Measurements from ENCODE around the gene FLNB. TPM values are rescaled to one million over a fixed set of nuclear protein-coding genes. Genes with fewer than 3 reads are reported as not detected.
"Not testable (repeated sequence)": the region's sequence is repeated elsewhere in the genome, so short reads cannot be mapped to it uniquely, and the experiment has no call there.

The FLNB gene
- polyA plus RNA-seq, 4 donors = 172 to 239 (median 185) TPM

- no peak for DNase-seq (ENCODE audit: low read depth in 4 of 4, low spot score in 3 of 4)
These were observed 29.9 kb upstream of the FLNB start for GRCh38 chr3:57978316-57978715.

DNA sequence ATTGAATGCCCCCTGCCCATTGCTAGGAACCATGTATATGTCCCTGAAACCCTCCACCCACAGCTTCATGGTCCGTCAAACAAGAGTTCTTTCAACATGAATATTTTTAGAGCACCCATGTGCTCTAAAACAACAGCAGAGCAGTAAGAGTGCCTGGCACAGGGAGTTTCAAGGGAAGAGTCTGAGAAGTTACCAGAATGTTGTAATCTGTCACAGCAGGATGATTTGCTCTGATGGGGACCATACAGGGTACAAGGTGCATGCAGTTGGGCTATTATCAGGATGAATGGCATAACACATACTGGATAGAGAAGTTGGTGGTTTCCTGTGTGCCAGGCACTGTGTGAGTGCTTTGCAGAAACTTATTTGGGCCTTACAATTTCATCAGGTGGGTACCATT is 27.8 kb upstream of the FLNB start:
- DNase-seq (ENCODE audit: low read depth in 4 of 4, low spot score in 3 of 4) = no peak

GRCh38 chr3:57981483-57982087 is 26.6 kb upstream of the FLNB start:
- no peak for DNase-seq (ENCODE audit: low read depth in 4 of 4, low spot score in 3 of 4)

DNA sequence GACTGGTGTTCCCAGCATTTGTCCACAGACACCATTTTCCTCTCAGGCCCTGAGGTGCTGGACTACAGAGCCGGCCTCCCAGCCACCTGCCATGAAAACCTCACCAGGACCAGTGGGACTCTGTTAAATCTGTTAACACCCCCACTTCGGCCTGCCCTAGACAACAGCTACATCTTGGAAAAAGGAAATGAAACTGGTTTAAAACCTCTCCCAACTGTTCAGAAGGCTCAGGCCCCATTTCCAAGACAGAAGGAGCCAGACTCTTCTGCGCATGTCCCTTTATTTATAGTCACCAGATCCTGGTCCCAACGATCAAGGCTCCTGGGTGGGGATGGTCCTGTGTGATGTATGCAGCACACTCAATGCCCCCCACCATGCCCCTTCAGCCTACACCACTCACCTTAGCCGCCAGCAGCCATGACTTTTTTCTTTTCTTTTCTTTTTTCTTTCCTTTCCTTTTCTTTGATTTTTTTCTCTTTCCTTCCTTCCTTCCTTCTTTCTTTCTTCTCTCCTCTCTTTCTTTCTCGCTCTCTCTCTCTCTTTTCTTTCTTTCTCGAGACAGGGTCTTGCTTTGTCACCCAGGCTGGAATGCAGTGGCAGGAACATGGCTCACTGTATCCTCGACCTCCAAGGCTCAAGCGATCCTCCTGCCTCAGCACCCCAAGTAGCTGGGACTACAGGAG is 25.5 kb upstream of the FLNB start:
- DNase-seq (ENCODE audit: low read depth in 4 of 4, low spot score in 3 of 4) = no peak

GRCh38 chr3:57983734-57984518 is 24.3 kb upstream of the FLNB start:
- no peak for DNase-seq (ENCODE audit: low read depth in 4 of 4, low spot score in 3 of 4)

DNA sequence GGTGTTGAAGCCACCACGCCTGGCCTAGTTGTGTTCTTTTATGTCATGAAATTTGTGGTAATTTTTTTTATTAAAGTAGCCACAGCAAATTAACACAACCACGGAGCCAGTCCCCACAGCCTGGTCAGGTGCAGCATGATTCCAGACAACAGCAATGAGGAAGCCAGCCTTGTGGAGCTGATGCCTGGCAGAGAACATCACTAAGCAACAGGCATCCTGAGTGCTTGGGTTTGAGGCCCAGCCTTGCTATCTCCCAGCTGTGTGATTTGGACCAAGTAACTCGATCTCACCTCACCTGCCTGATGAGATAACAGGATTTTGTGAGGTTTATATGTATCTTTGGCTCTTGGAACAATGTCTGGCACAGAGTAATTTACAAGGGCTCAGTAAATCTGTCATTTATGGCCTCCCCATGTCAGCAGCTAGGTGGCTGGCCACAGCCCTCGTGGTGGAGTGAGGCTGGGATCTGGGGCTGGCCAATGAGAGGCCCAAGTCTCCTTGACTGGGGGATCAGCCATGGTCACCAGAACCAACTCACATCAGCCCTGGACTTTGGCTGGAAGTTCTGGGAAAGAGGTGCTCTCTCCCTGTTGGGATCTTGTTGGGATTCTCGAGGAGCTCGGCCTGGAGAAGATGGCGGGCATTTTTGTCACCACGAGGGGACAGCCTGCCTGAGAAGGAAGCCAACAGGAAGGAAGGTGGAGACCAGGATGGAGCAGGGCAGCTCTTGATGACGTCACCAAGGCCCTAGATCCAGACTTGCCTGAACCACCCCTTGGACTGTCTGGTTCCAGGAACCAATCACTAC is 22.8 kb upstream of the FLNB start:
- DNase-seq (ENCODE audit: low read depth in 4 of 4, low spot score in 3 of 4) = no peak

DNA sequence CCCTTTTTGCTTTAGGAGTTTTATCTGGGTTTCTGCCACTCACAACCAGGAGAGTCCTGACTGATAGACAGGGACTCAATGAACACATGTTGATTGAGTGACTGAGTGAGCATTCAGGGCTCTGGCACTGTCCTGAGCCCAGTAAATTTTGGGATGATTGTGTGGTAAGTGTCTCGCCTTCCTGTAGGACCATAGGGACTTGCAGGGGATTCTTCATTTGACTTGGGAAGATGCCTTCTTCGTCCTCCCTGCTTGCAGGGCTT is 22.3 kb upstream of the FLNB start:
- DNase-seq (ENCODE audit: low read depth in 4 of 4, low spot score in 3 of 4) = no peak

- no peak for DNase-seq (ENCODE audit: low read depth in 4 of 4, low spot score in 3 of 4)
These were observed 22.0 kb upstream of the FLNB start for GRCh38 chr3:57986261-57986660.

DNA sequence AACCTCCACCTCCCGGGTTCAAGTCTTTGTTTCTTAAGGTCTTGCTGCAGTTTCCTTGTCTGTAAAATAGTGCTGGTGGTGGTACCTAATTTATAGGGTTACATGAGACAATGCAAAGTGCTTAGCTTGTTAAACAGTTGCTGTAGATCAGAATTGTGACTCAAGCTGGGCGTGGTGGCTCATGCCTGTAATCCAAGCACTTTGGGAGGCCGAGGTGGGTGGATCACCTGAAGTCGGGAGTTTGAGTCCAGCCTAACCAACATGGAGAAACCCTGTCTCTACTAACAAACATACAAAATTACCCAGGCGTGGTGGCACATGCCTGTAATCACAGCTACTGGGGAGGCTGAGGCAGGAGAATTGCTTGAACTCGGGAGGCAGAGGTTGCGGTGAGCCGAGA is 19.0 kb upstream of the FLNB start:
- DNase-seq (ENCODE audit: low read depth in 4 of 4, low spot score in 3 of 4) = not testable (repeated sequence)

GRCh38 chr3:57989646-57990045 is 18.6 kb upstream of the FLNB start:
- no peak for DNase-seq (ENCODE audit: low read depth in 4 of 4, low spot score in 3 of 4)

GRCh38 chr3:57992452-57993213 is 15.6 kb upstream of the FLNB start:
- DNase-seq (ENCODE audit: low read depth in 4 of 4, low spot score in 3 of 4) = no peak

GRCh38 chr3:57998366-57999283 is 9.6 kb upstream of the FLNB start:
- no peak for DNase-seq (ENCODE audit: low read depth in 4 of 4, low spot score in 3 of 4)

DNA sequence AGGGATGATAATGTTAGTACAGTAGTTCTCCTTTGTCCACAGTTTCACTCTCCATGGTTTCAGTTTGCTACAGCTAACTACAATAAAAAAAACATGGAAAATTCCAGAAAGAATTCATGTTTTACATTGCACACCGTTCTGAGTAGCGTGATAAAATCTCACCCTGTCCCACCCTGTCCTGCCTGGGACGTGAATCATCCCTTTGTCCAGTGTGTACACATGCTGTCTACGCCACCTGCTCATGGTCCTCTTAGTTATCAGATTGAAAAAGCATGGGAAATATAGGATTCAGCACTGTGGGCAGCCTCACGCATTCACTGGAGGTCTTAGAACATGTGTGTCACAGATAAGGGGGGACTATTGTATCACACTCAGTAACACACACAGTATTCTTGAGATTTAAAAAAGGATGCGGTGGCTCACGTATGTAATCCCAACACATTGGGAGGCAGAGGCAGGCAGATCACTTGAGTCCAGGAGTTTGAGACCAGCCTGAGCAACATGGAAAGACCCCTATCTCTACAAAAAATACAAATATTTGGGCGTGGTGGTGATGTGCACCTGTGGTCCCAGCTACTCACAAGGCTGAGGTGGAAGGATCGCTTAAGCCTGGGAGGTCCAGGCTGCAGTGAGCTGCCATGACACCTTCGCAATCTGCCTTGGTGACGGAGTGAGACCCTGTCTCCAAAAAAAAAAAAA is 8.7 kb upstream of the FLNB start:
- no peak for DNase-seq (ENCODE audit: low read depth in 4 of 4, low spot score in 3 of 4)

DNA sequence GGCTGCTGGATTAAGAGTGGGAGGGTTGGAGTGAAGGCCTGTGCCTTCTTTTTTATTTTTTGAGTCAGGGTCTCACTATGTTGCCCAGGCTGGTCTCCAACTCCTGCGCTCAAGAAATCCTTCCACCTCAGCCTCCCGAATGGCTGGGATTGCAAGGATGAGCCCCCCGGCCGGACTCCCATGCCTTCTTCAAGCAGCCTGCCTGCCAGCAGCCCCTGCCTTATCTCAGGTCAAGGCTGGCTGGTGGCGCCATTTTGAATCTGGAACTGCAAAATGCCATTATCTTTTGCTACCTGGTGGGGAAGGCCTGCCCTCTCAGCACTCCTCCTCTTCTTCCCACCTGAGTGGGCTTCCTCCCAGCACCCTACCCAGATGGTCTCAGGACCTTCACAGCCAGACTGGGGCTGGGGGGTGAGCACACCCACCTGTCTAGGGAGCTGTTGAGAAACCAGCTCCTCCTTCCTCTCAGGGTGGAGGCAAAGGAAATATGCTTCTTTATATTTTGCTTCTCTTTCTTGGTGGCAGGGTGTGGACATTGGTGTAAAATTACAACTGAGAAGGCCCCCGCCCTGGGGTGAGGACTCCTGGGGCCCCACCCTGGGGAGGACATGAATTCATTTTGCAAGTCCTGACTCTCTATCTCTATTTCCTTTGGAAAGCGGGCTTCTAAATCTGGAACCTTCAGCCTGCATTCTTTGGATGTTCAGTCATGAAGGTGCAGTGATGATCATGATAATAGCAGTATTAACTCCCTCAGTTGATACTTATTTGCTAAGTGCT is 7.7 kb upstream of the FLNB start:
- DNase-seq (ENCODE audit: low read depth in 4 of 4, low spot score in 3 of 4) = no peak

DNA sequence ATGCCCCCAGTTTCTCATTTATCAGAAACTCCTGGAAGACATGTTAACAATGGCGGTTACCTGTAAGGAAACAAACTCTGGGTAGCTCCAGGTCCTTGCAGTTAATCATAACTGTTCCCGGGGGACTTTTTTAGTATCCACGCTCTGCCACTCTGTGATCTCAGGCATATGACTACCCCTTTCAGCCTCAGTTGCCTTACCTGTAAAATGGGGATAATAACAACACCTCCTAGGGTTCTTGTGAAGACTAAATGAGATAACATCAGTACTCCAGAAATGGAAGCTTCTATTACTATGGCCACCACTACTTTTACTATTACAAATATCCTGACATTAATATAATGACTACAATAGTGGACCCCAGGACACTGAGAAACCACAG is 7.1 kb upstream of the FLNB start:
- no peak for DNase-seq (ENCODE audit: low read depth in 4 of 4, low spot score in 3 of 4)

DNA sequence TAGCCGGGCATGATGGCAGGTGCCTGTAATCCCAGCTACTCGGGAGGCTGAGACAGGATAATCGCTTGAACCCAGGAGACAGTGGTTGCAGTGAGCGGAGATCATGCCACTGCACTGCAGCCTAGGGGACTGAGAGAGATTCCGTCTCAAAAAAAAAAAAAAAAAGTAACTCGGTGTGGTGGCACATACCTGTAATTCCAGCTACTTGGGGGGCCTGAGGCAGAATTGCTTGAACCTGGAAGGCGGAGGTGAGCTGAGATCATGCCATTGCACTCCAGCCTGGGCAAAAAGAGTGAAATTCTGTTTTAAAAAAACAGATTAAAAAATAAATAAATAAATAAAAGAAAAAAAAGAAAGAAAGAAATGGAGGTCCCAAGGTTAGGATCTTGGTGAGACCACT is 6.2 kb upstream of the FLNB start:
- DNase-seq (ENCODE audit: low read depth in 4 of 4, low spot score in 3 of 4) = no peak

GRCh38 chr3:58003093-58003492 is 5.1 kb upstream of the FLNB start:
- no peak for DNase-seq (ENCODE audit: low read depth in 4 of 4, low spot score in 3 of 4)

DNA sequence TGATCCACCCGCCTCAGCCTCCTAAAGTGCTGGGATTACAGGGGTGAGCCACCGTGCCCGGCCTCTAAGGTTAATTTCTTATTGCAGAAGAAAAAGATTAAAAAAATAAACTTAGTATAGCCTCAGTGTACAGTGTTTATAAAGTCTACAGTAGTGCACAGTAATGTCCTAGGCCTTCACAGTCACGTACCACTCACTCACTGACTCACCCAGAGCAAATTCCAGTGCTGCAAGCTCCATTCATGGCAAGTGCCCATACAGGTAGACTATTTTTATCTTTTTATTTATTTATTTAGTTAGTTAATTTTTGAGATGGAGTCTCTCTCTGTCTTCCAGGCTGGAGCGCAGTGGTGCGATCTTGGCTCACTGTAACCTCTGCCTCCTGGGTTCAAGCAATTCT is 3.2 kb upstream of the FLNB start:
- DNase-seq (ENCODE audit: low read depth in 4 of 4, low spot score in 3 of 4) = no peak
